Glutamatergic neuron (in vitro differentiated cells): ENCODE measurements around the gene PSORS1C2. TPM values are rescaled to one million over a fixed set of nuclear protein-coding genes. Genes with fewer than 3 reads are reported as not detected.

Experiments
- DNase-seq: peaks from one replicate; pipeline ENCODE4 v3.0.0; 2022
- H3K27ac Mint-ChIP-seq: one replicate; pipeline ENCODE4 v1.8.0; 2020; ENCODE audit warnings: mild to moderate bottlenecking, mixed read lengths, inconsistent platforms; ENCODE audit not compliant: unreplicated experiment
- H3K27me3 Mint-ChIP-seq: one replicate; pipeline ENCODE4 v1.8.0; 2020; ENCODE audit warnings: mild to moderate bottlenecking, moderate library complexity, mixed read lengths, inconsistent platforms; ENCODE audit not compliant: unreplicated experiment
- H3K36me3 Mint-ChIP-seq: one replicate; pipeline ENCODE4 v1.8.0; 2020; ENCODE audit warnings: mild to moderate bottlenecking, mixed read lengths, inconsistent platforms; ENCODE audit not compliant: unreplicated experiment
- H3K4me1 Mint-ChIP-seq: one replicate; pipeline ENCODE4 v1.8.0; 2020; ENCODE audit warnings: mild to moderate bottlenecking, low read depth, mixed read lengths, inconsistent platforms; ENCODE audit not compliant: unreplicated experiment
- H3K4me3 Mint-ChIP-seq: one replicate; pipeline ENCODE4 v1.8.0; 2020; ENCODE audit warnings: mild to moderate bottlenecking, mixed read lengths, inconsistent platforms; ENCODE audit not compliant: unreplicated experiment
- H3K9me3 Mint-ChIP-seq: one replicate; pipeline ENCODE4 v1.8.0; 2020; ENCODE audit warnings: mild to moderate bottlenecking, moderate library complexity, mixed read lengths, inconsistent platforms; ENCODE audit not compliant: unreplicated experiment
- total RNA-seq: library from RNA; stranded (reverse); fragmentation: NEBNext Ultra II Directional; extraction: Animal tissue kit (Norgen Biotek cat#: 25700); gene quantifications from one replicate; pipeline ENCODE4 v1.2.1, GENCODE V29; 2021; ENCODE audit not compliant: unreplicated experiment
- TF ChIP-seq, protein P1 (sequence below): fragments of 200-600 bp; sonication (generic); IDR thresholded peaks from one replicate; pipeline ENCODE4 v1.5.0; 2021; ENCODE audit not compliant: partially characterized antibody, unreplicated experiment

The PSORS1C2 gene
- total RNA-seq, 1 donor from 2014 or later: 0.49 TPM

- DNase-seq: no peak
- TF ChIP-seq, protein P1, sequence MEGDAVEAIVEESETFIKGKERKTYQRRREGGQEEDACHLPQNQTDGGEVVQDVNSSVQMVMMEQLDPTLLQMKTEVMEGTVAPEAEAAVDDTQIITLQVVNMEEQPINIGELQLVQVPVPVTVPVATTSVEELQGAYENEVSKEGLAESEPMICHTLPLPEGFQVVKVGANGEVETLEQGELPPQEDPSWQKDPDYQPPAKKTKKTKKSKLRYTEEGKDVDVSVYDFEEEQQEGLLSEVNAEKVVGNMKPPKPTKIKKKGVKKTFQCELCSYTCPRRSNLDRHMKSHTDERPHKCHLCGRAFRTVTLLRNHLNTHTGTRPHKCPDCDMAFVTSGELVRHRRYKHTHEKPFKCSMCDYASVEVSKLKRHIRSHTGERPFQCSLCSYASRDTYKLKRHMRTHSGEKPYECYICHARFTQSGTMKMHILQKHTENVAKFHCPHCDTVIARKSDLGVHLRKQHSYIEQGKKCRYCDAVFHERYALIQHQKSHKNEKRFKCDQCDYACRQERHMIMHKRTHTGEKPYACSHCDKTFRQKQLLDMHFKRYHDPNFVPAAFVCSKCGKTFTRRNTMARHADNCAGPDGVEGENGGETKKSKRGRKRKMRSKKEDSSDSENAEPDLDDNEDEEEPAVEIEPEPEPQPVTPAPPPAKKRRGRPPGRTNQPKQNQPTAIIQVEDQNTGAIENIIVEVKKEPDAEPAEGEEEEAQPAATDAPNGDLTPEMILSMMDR: no peak
- H3K36me3 Mint-ChIP-seq: no peaks in the 10 kb centered on the region
- H3K27ac Mint-ChIP-seq: no peak within 1 kb of the TSS
- no peaks in the 10 kb centered on the region for H3K4me1 Mint-ChIP-seq
- peaks cover 2% of the 10 kb centered on the region for H3K9me3 Mint-ChIP-seq
- no peak within 1 kb of the TSS for H3K4me3 Mint-ChIP-seq
- peaks cover 6% of the 10 kb centered on the region for H3K27me3 Mint-ChIP-seq
These were observed 24.4 kb downstream of the PSORS1C2 start, which contains the start of gene PSORS1C1 for GRCh38 chr6:31114541-31114878. Gene PSORS1C1 (plus strand): TSS chr6:31114800. CDS start chr6:31129633, 14,833 bp downstream.

DNA sequence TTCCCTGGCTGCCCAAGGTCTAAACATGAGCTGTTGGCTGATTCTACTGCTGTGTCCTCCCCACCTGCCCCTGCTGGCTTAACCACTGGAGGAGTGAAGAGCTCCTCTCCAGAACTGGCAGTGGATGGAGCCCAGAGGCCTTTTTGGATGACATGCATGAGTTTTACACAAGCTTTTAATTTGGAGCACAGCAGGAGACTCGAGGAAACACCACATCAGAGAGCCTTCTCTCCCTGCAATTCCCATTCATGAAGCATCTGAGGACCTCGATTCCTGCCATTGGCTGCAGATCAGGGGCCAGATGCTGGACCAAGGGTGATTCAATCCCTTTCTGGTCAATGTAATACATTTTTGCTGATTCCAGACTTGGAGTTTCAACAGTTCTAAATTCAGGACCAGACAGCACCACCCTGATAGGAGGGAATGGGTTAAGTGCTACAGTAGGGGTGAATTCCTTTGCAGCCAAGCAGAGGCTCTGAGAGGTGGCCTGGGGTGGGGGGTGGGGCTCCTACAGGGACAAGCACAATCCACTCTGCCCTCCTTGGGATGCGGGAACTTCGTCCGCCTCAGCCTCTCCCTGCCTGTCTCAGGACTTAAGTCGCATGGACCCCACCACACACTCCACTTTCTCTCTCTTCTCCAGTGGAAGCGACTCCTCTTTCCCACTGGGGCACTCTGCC, 24.9 kb downstream of the PSORS1C2 start:
- Mint-ChIP-seq H3K9me3 (peaks cover 2% of the 10 kb centered on the region), H3K36me3 (no peaks in the 10 kb centered on the region), H3K4me3 (no peak overlapping the region), H3K4me1 (no peaks in the 10 kb centered on the region), H3K27ac (no peak overlapping the region), H3K27me3 (peaks cover 9% of the 10 kb centered on the region)
- no peak for DNase-seq
- TF ChIP-seq, protein P1: no peak

GRCh38 chr6:31112478-31112877, 26.4 kb downstream of the PSORS1C2 start, which contains the start of gene C6orf15:
Gene C6orf15 (minus strand): TSS chr6:31112575. CDS start chr6:31112555, 20 bp downstream.
- no peak for DNase-seq
- peaks cover 7% of the 10 kb centered on the region for H3K27me3 Mint-ChIP-seq
- no peak within 1 kb of the TSS for H3K27ac Mint-ChIP-seq
- no peak within 1 kb of the TSS for H3K4me3 Mint-ChIP-seq
- H3K36me3 Mint-ChIP-seq: no peaks in the 10 kb centered on the region
- no peaks in the 10 kb centered on the region for H3K4me1 Mint-ChIP-seq
- no peaks in the 10 kb centered on the region for H3K9me3 Mint-ChIP-seq
- TF ChIP-seq, protein P1: no peak

DNA sequence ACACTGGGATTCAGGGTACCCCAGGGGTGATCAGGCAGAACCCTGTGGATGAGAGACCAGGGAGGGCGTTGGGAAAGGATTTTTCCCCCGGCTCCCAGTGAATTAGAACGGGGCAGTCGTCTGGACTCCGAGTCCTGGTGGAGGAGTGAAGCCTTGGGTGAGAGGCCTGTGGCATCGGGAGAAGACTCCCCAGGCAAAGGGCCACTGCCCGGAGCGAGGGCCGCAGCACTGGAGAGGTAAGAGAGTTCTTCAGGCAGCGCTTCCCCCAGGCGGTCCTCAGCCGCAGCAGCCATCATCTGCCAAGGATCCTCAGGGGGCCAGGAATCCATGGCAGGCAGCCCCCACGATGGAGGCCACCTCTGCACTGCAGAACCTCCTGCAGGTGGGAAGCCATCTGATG, 27.2 kb downstream of the PSORS1C2 start:
- Mint-ChIP-seq H3K36me3 (no peaks in the 10 kb centered on the region), H3K27me3 (peaks cover 8% of the 10 kb centered on the region)

More for the DNA sequence above, 27.2 kb downstream of the PSORS1C2 start:
- no peak overlapping the region for H3K4me3 Mint-ChIP-seq
- DNase-seq: no peak
- H3K9me3 Mint-ChIP-seq: no peaks in the 10 kb centered on the region
- no peaks in the 10 kb centered on the region for H3K4me1 Mint-ChIP-seq
- TF ChIP-seq, protein P1: no peak
- H3K27ac Mint-ChIP-seq: no peak overlapping the region
